Activated gamma-delta T cell (primary cell): ENCODE measurements around the gene DHH.

Experiments used
- DNase-seq: peaks from one replicate; lab custom pipeline; 2025; lab: John Stamatoyannopoulos, UW

DHH gene

GRCh38 chr12:49109641-49110463 is 15.3 kb upstream of the DHH start:
- no peak for DNase-seq

DNA sequence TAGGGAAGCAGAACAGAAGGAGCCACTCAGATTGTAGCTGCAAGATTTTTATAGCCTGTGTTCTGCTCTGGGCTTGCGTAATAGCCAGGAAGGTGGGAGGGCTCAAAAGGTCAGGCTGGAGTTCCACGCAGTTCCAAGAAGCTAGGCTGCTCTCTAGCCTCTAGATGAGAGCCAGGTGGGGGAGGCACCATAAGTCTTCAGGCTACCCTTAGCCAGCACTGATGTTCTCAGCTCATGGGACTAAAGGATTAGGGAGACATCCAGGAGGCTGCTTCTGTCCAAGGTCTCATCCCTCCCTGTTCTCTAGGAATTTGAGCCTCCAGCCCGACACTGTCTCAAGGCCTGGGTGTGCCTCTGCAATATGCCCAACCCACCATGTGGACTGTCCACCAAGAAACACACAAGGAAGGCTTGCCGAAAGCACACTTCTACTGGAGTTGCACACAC is 14.4 kb upstream of the DHH start:
- no peak for DNase-seq

- no peak for DNase-seq
Observed at GRCh38 chr12:49105504-49106084, 11.0 kb upstream of the DHH start.

DNA sequence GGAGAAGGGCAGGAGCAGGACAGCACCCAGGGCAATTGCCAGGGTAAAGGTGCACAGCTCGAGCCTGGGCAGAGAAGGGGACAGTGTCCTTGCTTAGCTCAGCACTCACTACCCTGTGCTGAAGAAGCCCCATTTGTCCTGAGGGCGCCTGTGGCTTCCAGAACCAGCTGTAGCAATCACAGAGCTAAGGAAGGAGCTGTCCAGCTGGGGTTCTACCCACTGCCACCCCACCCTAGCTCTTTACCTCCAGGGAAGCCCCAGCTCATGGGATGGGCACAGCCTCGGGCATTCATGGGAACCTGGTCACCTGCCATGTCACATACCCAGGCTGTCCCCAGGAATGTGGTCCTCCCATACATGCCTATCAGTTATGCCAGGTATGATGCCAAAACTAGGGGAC is 10.2 kb upstream of the DHH start:
- no peak for DNase-seq

DNA sequence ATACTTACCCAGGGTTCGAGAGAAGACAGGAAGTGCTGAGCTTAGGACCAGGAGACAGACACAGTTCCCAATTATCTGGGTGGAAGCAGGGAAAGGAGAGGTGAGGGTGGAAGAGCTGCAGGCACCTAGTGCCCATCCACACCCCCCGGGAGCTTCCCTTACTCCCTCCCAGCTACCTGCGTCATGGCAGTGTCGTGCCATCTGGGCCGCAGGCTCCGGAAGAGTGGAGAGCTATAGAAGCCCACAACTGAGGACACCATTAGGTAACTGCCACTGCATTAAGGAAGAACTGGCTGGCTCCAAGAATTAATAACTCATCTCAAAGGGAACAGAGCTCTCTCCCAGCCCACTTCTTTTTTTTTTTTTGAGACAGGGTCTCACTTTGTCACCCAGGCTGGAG is 5.8 kb upstream of the DHH start:
- no peak for DNase-seq

DNA sequence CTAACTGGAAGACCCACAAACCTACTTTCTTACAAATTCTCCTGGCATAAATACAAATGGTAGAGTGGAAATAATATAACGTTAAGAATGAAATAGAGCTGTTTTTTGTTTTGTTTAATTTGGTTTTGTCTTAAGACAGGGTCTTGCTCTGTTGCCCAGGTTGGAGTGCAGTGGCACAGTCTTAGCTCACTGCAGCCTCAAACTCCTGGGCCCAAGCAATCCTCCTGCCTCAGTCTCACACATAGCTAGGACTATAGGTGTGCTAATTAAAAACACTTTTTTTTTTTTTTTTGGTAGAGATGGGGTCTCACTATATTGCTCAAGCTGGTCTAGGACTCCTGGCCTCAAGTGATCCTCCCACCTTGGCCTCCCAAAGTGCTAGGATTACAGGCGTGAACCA is 4.1 kb upstream of the DHH start:
- DNase-seq: no peak

- no peak for DNase-seq
Observed at GRCh38 chr12:49098035-49098451, 3.4 kb upstream of the DHH start.

DNA sequence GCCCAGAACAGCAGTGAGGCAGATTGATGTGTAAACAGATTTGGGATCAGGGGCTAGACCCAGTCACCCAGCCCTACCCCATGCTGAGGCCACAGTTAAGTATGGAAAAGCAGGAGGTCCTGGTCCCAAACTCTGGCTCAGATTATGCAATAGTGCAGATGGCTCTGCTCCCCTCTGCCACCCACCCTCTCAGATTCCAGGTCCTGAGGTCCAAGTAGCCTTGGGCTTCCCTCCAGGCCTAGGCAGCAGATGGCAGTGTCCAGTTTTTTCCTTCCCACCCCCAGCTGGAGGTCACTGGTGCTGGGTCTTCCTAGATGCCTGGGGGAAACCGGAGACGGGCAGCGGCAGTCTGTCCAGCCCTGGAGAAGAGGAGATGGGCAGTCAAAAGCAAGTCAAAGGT is 2.8 kb upstream of the DHH start:
- DNase-seq: no peak

DNA sequence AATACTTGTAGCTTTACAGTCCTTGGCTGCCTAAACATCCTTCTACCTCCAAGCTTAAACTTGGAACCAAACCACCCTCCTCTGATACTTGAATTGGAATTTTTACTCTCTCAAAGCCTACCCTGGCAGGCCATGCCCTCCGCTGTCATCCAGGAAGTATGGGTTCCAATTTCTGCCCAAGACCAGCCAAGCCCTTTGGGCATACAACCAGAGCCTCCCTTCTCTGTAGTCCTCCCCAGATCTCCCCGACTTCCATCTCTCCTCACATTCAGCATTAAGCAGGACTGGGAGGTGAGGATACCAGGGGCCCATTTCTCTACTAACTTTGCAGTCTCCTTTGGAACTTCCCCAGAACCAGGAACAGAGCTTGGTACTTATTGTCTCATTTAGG is 369 bp upstream of the DHH start:
- DNase-seq: no peak

DNA sequence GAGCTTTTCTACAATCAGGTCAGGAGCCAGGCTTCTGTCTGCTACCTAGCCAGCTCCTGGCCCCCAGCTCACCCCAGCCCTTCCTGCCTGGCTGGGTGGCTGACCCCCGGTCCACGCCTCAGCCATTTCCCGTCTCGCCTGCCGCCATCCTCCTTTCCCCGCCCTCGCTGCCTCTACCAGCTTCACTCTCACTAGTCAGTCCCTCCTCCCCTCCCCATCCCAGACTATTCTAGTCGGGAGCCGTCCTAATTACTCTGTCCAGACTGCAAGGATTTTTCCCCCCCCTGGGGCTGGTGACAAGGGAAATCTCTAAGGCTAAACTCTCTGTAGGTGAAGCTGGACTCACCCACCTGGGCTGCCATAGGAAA is 825 bp downstream of the DHH start:
- DNase-seq: no peak

DNA sequence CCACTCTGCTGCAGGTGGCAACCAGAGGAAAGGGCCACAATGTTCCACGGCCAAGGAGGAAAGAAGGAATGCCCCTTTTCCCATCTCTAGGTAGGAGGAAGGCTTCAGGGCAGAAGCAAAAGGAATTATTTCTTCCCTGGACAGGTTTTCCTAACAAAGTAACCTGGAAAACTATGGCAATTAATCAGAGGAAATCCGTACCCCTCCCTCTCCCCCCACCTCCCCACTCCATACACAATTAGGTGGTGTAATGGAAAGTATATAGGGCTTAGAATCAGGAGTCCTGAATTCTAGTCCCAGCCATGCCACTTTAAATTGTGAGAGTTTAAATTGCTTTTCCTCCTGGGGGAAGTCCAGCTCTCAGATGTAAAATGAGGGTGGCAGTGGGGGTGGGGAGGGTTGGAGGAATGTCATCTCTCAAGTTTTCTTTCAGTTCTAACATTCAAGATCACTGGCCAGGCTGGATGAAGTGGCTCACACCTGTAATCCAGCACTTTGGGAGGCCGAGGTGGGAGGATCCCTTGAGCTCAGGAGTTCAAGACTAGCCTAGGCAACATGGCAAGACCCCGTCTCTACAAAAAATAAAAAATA is 1.7 kb downstream of the DHH start:
- DNase-seq: no peak

DNA sequence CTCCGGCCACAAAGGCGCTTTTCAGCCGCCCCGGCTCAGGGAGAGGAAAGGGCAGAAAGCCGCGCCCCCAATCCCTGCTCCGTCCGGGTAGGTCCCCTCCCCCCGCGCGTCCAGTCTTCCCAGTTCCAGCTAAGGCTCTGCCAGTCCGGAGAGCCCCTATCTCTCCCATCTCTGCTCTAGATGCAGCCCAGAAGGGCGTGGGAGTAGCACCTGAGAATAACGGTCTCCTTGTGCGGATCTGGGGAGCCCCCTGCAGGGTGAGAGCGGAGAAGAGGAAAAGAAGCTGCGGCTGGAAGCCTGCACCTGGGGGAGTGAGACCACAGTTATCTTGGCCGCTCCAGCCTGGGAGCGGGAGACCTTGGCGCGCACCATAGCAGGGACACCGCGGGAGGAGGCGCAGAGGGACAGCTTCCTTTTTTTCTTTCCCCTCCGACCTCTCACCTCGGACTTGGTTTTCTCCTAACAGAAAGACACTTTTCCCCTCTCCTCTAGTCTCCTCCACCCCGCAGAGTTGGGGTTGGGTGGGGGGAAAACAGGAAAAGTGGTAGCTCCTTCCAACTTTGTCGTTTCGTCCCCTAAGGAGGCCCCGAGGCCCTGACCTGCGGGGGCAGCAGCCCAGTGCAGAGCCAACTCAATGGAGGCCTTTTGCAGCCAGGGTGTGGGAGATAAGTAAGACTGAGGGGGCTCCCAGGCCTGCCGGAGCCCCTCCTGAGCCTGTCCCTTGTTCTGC is 2.4 kb downstream of the DHH start:
- DNase-seq: no peak

GRCh38 chr12:49091836-49092085 is 2.8 kb downstream of the DHH start:
- DNase-seq: no peak

GRCh38 chr12:49091056-49091835 is 3.4 kb downstream of the DHH start:
- DNase-seq: no peak

DNA sequence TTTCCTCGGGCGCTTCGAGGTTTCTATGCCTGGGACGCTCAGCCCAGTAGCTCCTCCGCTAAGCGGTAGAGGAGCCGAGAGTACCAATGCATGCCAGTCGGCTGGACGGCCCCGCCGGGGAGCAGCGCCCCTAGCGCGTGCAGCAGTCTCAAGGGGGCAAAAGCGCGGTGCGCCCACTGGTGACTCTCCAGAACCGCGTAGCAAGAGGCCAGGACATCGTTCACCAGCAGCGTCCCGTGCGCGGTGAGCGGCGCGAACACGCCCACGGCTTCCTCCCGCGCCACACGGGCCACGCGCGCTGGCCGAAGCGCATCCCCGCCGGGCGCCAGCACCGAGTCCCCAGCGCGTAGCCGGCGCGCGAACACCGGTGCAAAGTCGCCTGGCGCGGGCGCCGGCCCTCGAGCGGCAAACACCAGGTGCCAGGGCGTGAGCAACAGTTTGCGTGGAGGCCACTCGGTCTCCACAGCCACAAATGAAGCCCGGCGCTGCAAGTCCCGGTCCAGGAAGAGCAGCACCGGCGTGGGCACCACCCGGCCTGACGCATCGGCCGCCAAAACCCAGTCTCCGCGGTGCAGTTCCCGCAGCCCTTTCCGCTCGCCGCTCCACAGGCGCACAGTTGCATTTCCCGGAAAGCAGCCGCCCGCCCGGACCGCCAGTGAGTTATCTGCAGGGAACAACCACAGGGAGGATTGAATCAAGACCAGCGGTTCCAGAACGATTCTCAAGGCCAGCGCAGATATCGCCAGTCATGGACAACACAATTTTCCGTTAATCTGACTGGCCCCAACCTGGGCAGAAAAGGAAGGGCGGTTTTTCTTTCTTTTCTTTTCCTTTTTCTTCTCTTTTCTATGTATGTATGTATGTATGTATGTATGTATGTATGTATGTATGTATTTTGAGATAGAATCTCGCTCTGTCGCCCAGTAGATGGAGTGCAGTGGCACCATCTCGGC is 4.5 kb downstream of the DHH start:
- no peak for DNase-seq

DNA sequence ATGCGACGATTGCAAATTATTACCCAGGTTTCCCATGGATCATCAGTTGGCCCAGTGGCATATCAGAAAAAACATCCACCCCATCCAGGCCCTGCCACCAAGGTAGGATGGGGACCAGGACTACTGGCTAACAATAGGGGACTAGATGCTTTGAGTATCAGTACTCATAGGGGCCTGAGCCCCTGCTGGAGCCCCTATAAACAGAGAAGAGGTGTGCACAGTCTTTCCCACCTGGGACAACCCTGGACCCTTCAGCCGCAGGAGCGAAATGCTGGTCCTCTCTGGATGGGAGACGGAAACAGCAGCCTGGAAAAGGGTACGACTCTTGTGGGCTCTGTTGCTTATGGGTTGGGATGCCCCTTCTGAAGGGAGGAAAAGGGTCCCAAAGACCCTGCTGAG is 5.7 kb downstream of the DHH start:
- no peak for DNase-seq

DNA sequence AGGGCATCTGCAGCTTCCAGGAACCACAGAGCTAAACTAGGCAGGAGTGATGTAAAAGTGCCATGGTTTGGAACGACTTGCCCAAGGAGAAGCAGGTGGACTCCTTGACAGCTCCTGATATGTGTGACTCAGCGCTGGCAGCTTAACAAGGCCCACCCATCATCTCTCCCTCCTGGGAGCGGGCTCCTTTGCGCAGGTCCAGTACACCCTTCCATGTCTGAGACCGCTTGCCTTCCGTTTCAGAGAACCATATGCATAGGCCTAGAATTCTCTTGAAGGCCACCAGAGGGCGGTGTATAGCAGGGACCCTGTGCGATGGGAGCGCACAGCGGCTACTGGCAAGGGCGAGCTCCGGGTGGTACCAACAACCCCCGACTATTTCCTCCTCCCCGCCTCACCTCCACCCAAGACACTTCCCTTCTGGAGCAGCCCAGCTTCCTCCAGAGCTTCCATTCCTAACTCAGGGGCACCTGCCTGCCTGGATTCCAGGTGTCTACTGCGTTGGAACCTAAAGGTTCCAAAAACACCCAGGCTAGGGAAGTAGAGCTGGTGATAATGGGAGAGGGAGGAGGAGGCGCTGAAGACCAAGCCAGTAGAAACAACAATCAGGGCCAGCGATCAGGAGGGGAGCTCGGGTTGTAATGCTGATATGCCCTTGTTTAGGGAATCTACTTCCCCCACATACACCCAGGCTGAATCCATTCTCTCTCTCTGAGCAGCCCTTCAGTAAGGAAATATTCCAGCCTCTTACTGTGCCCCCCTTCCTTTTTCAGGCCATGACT is 6.3 kb downstream of the DHH start:
- no peak for DNase-seq

DNA sequence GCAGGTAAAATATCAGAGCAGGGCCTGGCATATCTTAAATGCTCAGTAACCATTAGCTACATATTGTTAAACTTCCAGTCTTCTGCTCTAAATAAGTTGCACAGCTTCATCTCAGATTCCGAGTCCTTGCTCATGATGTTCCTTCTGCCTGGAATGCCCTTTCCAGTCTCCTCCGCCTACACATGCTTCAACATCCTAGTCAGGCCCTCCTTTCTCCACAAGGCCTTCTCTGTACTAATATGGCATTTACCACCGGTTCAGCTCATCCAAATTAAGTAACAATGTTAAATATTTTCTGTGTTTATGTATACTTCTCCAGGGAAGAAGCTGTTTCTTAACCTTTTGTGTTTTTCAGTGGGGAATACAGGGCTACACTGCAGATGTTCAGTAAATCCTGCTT is 8.5 kb downstream of the DHH start:
- no peak for DNase-seq

GRCh38 chr12:49084438-49084837 is 10.2 kb downstream of the DHH start:
- no peak for DNase-seq

DNA sequence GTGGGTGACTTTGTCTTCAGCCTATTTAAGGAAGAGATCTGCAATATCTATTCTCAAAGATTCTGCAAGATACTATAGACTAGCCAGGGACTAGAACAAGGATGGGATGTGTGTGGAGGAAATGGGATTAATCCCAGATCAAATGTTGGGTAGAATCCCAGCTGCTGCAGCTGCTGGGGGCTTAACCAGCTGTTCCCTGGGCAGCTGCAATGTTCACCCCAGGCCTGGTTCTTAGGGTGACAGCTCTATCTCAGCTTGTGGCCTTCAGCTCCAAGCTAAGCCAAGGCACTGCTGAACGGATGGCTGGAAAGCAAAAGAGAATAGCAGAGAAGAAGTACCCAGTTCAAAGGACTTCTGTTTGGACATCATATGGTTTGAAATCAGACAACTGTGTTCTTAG is 14.8 kb downstream of the DHH start:
- no peak for DNase-seq
